Measurements from ENCODE around the gene CDR2.

The CDR2 gene

GRCh38 chr16:22322741-22323140 lies 51.7 kb downstream of the CDR2 start:
- Histone ChIP-seq H3K27me3 (ENCODE audit: low read depth) (no peaks in the 10 kb centered on the region), H3K4me1 (no peaks in the 10 kb centered on the region), H3K4me3 (no peak overlapping the region), H3K9me3 (no peaks in the 10 kb centered on the region), H3K36me3 (replicated peaks) (peaks cover 78% of the 10 kb centered on the region)
- DNase-seq (ENCODE audit: low spot score in 2 of 2): no peak
- in situ Hi-C loops (cut with MboI; ENCODE audit: low sequenced_read_pairs): loop anchor here (10.0 to 25.0 kb wide), 2 partner anchors 90 to 758 kb away; no protein-coding TSS in a partner anchor

GRCh38 chr16:22322021-22322471 lies 52.4 kb downstream of the CDR2 start:
- in situ Hi-C loops (cut with MboI; ENCODE audit: low sequenced_read_pairs): loop anchor here (10.0 to 25.0 kb wide), 2 partner anchors 90 to 757 kb away; no protein-coding TSS in a partner anchor
- Histone ChIP-seq H3K4me3 (no peak overlapping the region), H3K4me1 (no peaks in the 10 kb centered on the region), H3K27me3 (ENCODE audit: low read depth) (no peaks in the 10 kb centered on the region), H3K9me3 (no peaks in the 10 kb centered on the region), H3K36me3 (replicated peaks) (peaks cover 73% of the 10 kb centered on the region)
- no peak for DNase-seq (ENCODE audit: low spot score in 2 of 2)

GRCh38 chr16:22321340-22322001 lies 52.9 kb downstream of the CDR2 start:
- Histone ChIP-seq H3K9me3 (no peaks in the 10 kb centered on the region), H3K4me3 (no peak overlapping the region), H3K36me3 (replicated peaks) (peaks cover 72% of the 10 kb centered on the region), H3K4me1 (no peaks in the 10 kb centered on the region), H3K27me3 (ENCODE audit: low read depth) (no peaks in the 10 kb centered on the region)
- in situ Hi-C loops (cut with MboI; ENCODE audit: low sequenced_read_pairs): loop anchor here (10.0 to 25.0 kb wide), 2 partner anchors 91 to 757 kb away; no protein-coding TSS in a partner anchor
- DNase-seq (ENCODE audit: low spot score in 2 of 2): peak; percentile 79

GRCh38 chr16:22320572-22321339 lies 53.7 kb downstream of the CDR2 start:
- peaks cover 77% of the 10 kb centered on the region for H3K36me3 ChIP-seq (replicated peaks)
- H3K27me3 ChIP-seq (ENCODE audit: low read depth): no peaks in the 10 kb centered on the region
- H3K4me3 ChIP-seq: no peak overlapping the region
- H3K4me1 ChIP-seq: no peaks in the 10 kb centered on the region
- DNase-seq (ENCODE audit: low spot score in 2 of 2): peak in 1 of 2 experiments; percentile 1
- in situ Hi-C loops (cut with MboI; ENCODE audit: low sequenced_read_pairs): loop anchor here (10.0 to 25.0 kb wide), 2 partner anchors 92 to 756 kb away; no protein-coding TSS in a partner anchor
- no peaks in the 10 kb centered on the region for H3K9me3 ChIP-seq

GRCh38 chr16:22318690-22319358 lies 55.6 kb downstream of the CDR2 start:
- peaks cover 71% of the 10 kb centered on the region for H3K36me3 ChIP-seq (replicated peaks)
- H3K9me3 ChIP-seq: no peaks in the 10 kb centered on the region
- DNase-seq (ENCODE audit: low spot score in 2 of 2): peak in 1 of 2 experiments; percentile 72
- in situ Hi-C loops (cut with MboI; ENCODE audit: low sequenced_read_pairs): loop anchor here (25.0 kb wide), 1 partner anchor 93 kb away; no protein-coding TSS in a partner anchor
- no peaks in the 10 kb centered on the region for H3K27me3 ChIP-seq (ENCODE audit: low read depth)
- H3K4me3 ChIP-seq: no peak overlapping the region
- no peaks in the 10 kb centered on the region for H3K4me1 ChIP-seq

- peaks cover 74% of the 10 kb centered on the region for H3K36me3 ChIP-seq (replicated peaks)
- DNase-seq (ENCODE audit: low spot score in 2 of 2): no peak
- in situ Hi-C loops (cut with MboI; ENCODE audit: low sequenced_read_pairs): loop anchor here (25.0 kb wide), 1 partner anchor 95 kb away; no protein-coding TSS in a partner anchor
These were observed 56.8 kb downstream of the CDR2 start for GRCh38 chr16:22317625-22318024.

GRCh38 chr16:22317001-22317530 lies 57.4 kb downstream of the CDR2 start:
- in situ Hi-C loops (cut with MboI; ENCODE audit: low sequenced_read_pairs): loop anchor here (25.0 kb wide), 1 partner anchor 95 kb away; no protein-coding TSS in a partner anchor

More at GRCh38 chr16:22317625-22318024, 56.8 kb downstream of the CDR2 start:
- H3K4me3 ChIP-seq: no peak overlapping the region
- H3K9me3 ChIP-seq: no peaks in the 10 kb centered on the region
- no peaks in the 10 kb centered on the region for H3K27me3 ChIP-seq (ENCODE audit: low read depth)
- H3K4me1 ChIP-seq: no peaks in the 10 kb centered on the region

GRCh38 chr16:22316411-22316811 lies 58.0 kb downstream of the CDR2 start:
- Histone ChIP-seq H3K27me3 (ENCODE audit: low read depth) (no peaks in the 10 kb centered on the region), H3K9me3 (no peaks in the 10 kb centered on the region), H3K36me3 (replicated peaks) (peaks cover 75% of the 10 kb centered on the region), H3K4me1 (no peaks in the 10 kb centered on the region), H3K4me3 (no peak overlapping the region)
- in situ Hi-C loops (cut with MboI; ENCODE audit: low sequenced_read_pairs): loop anchor here (25.0 kb wide), 1 partner anchor 96 kb away; no protein-coding TSS in a partner anchor
- DNase-seq (ENCODE audit: low spot score in 2 of 2): peak in 1 of 2 experiments; percentile 7

More at GRCh38 chr16:22317001-22317530, 57.4 kb downstream of the CDR2 start:
- no peaks in the 10 kb centered on the region for H3K27me3 ChIP-seq (ENCODE audit: low read depth)
- H3K36me3 ChIP-seq (replicated peaks): peaks cover 75% of the 10 kb centered on the region
- H3K9me3 ChIP-seq: no peaks in the 10 kb centered on the region
- no peak overlapping the region for H3K4me3 ChIP-seq
- no peaks in the 10 kb centered on the region for H3K4me1 ChIP-seq
- DNase-seq (ENCODE audit: low spot score in 2 of 2): peak in 1 of 2 experiments; percentile 6

GRCh38 chr16:22315979-22316378 lies 58.4 kb downstream of the CDR2 start:
- in situ Hi-C loops (cut with MboI; ENCODE audit: low sequenced_read_pairs): loop anchor here (25.0 kb wide), 1 partner anchor 96 kb away; no protein-coding TSS in a partner anchor
- Histone ChIP-seq H3K4me1 (no peaks in the 10 kb centered on the region), H3K9me3 (no peaks in the 10 kb centered on the region), H3K4me3 (no peak overlapping the region), H3K27me3 (ENCODE audit: low read depth) (no peaks in the 10 kb centered on the region), H3K36me3 (replicated peaks) (peaks cover 71% of the 10 kb centered on the region)
- peak in 1 of 2 experiments; percentile 0 for DNase-seq (ENCODE audit: low spot score in 2 of 2)

- Histone ChIP-seq H3K9me3 (no peaks in the 10 kb centered on the region), H3K4me3 (no peak overlapping the region), H3K27me3 (ENCODE audit: low read depth) (no peaks in the 10 kb centered on the region), H3K4me1 (no peaks in the 10 kb centered on the region), H3K36me3 (replicated peaks) (peaks cover 71% of the 10 kb centered on the region)
- peak in 1 of 2 experiments; percentile 6 for DNase-seq (ENCODE audit: low spot score in 2 of 2)
- in situ Hi-C loops (cut with MboI; ENCODE audit: low sequenced_read_pairs): loop anchor here (25.0 kb wide), 1 partner anchor 97 kb away; no protein-coding TSS in a partner anchor
These were observed 59.5 kb downstream of the CDR2 start for GRCh38 chr16:22314661-22315626.

- no peaks in the 10 kb centered on the region for H3K27me3 ChIP-seq (ENCODE audit: low read depth)
- no peaks in the 10 kb centered on the region for H3K9me3 ChIP-seq
- no peak overlapping the region for H3K4me3 ChIP-seq
- no peaks in the 10 kb centered on the region for H3K4me1 ChIP-seq
- H3K36me3 ChIP-seq (replicated peaks): peaks cover 71% of the 10 kb centered on the region
- in situ Hi-C loops (cut with MboI; ENCODE audit: low sequenced_read_pairs): loop anchor here (25.0 kb wide), 1 partner anchor 98 kb away; no protein-coding TSS in a partner anchor
- DNase-seq (ENCODE audit: low spot score in 2 of 2): peak in 1 of 2 experiments; percentile 5
These were observed 60.4 kb downstream of the CDR2 start for GRCh38 chr16:22313876-22314470.

Data from HAP-1 (cell line).